Colonic mucosa (tissue), 4 donors: ENCODE measurements around the gene NFKBIA. TPM values are rescaled to one million over a fixed set of nuclear protein-coding genes. Genes with fewer than 3 reads are reported as not detected.

Experiments used
- DNase-seq: peaks from one replicate; pipeline ENCODE4 v3.0.0-alpha.2; 2020
- H3K27ac ChIP-seq: fragments of 200-600 bp; one replicate; pipeline ENCODE4 v1.8.0; 2021
- H3K27me3 ChIP-seq: fragments of 200-600 bp; one replicate; pipeline ENCODE4 v1.8.0; 2021
- H3K36me3 ChIP-seq: fragments of 200-600 bp; one replicate; pipeline ENCODE4 v1.8.0; 2021
- H3K4me1 ChIP-seq: fragments of 200-600 bp; one replicate; pipeline ENCODE4 v1.8.0; 2021; ENCODE audit warnings: mild to moderate bottlenecking
- H3K4me3 ChIP-seq: fragments of 200-600 bp; one replicate; pipeline ENCODE4 v1.8.0; 2021
- H3K9ac ChIP-seq, 2 donors: one replicate each; pipeline ENCODE4 v1.7.0; 2013; ENCODE audit warnings: control low read depth in 2 of 2, low read depth in 2 of 2, low read length in 2 of 2
- H3K9me3 ChIP-seq: fragments of 200-600 bp; one replicate; pipeline ENCODE4 v1.8.0; 2021
- CTCF ChIP-seq: fragments of 200-600 bp; IDR thresholded peaks from one replicate; pipeline ENCODE4 v1.8.0; 2022; ENCODE audit warnings: antibody characterized with exemption, mild to moderate bottlenecking
- intact Hi-C: fragments of 100-400 bp; cut with DNase I; formaldehyde crosslinking; loops from one replicate; pipeline ENCODE4 v1.14.1; 2022
- total RNA-seq, 2 donors: library from RNA; stranded (reverse); fragmentation: NEBNext Ultra II Directional in 1 of 2; extraction: Animal tissue kit (Norgen Biotek cat#: 25700) in 1 of 2; gene quantifications; one replicate each; pipeline ENCODE4 v1.2.1, GENCODE V29; 2021
- donor health status: healthy.
- donor health status: DM: no; HTN: no; CAD: no.
- donor health status: DM: no; HTN: no; CAD: no.

NFKBIA gene
- total RNA-seq, 2 donors from 2014 or later, result 78.2 to 125 TPM

DNA sequence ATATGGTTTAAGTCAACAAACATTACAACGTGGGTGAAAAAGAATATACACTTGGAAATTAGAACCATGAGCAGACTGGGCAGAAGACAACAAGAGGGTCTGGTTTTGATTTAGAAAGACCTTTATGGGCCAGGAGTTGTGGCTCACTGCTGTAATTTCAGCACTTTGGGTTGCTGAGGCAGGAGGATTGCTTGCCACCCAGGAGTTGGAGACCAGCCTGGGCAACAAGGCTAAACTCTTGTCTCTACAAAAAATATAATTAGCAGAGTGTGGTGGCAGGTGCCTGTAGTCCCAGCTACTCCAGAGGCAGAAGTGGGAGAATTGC lies 2.7 kb upstream of the NFKBIA start:
- no peak for TF ChIP-seq CTCF
- Histone ChIP-seq H3K9me3 (no peaks in the 10 kb centered on the region), H3K27ac (no peak overlapping the region), H3K9ac (no peak overlapping the region), H3K27me3 (no peaks in the 10 kb centered on the region), H3K4me3 (no peak overlapping the region), H3K4me1 (peaks cover 6% of the 10 kb centered on the region), H3K36me3 (peaks cover 12% of the 10 kb centered on the region)
- DNase-seq, result no peak
- intact Hi-C loops, result loop anchor here (5.0 to 10.0 kb wide), 2 partner anchors 190 to 362 kb away; partner anchors contain the start of gene FAM177A1

GRCh38 chr14:35406506-35407305 lies 2.2 kb upstream of the NFKBIA start:
- H3K4me1 ChIP-seq, result peaks cover 6% of the 10 kb centered on the region
- H3K36me3 ChIP-seq, result peaks cover 13% of the 10 kb centered on the region
- no peaks in the 10 kb centered on the region for H3K27me3 ChIP-seq
- intact Hi-C loops, result loop anchor here (5.0 to 10.0 kb wide), 2 partner anchors 189 to 362 kb away; partner anchors contain the start of gene FAM177A1
- no peak overlapping the region for H3K27ac ChIP-seq
- H3K4me3 ChIP-seq, result no peak overlapping the region
- no peak for DNase-seq
- TF ChIP-seq CTCF, result peak; percentile 83
- H3K9me3 ChIP-seq, result no peaks in the 10 kb centered on the region
- H3K9ac ChIP-seq, result no peak overlapping the region

DNA sequence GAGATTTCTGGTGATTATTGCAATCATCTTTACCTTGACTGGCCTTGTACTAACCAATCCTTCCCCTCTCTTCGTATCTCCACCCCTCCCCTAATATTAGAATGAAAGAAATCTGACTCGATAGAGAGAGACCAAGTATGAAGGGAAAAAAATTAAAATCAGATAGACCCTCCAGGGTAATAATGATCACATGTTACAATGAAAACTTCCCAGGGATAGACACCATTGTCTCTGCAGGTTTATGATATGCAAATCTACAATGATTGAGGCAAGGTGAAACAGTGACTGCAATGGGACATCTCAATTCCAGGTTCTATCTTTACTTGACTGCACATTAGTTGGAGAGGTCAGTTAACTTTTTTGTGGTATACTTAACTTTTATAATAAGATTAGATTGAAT lies 1.5 kb upstream of the NFKBIA start:
- Histone ChIP-seq H3K4me1 (peaks cover 11% of the 10 kb centered on the region), H3K27ac (no peak overlapping the region), H3K36me3 (peaks cover 18% of the 10 kb centered on the region), H3K4me3 (no peak overlapping the region), H3K9me3 (no peaks in the 10 kb centered on the region), H3K9ac (no peak overlapping the region), H3K27me3 (no peaks in the 10 kb centered on the region)
- TF ChIP-seq CTCF, result no peak
- intact Hi-C loops, result loop anchor here (5.0 to 10.0 kb wide), 2 partner anchors 189 to 361 kb away; partner anchors contain the start of gene FAM177A1
- DNase-seq, result no peak

GRCh38 chr14:35405304-35405996 lies 901 bp upstream of the NFKBIA start:
- peak; percentile 56 for DNase-seq
- Histone ChIP-seq H3K4me1 (peaks cover 11% of the 10 kb centered on the region), H3K27ac (peak overlapping the region; percentile 99), H3K4me3 (peak overlapping the region; percentile 72), H3K27me3 (no peaks in the 10 kb centered on the region), H3K9ac (peak overlapping the region; percentile 90 to 98), H3K9me3 (no peaks in the 10 kb centered on the region), H3K36me3 (peaks cover 23% of the 10 kb centered on the region)
- intact Hi-C loops, result loop anchor here (2.0 to 10.0 kb wide), 3 partner anchors 113 to 361 kb away; partner anchors contain the start of genes FAM177A1 and PSMA6
- no peak for TF ChIP-seq CTCF

GRCh38 chr14:35403603-35404448 lies 723 bp downstream of the NFKBIA start:
- Histone ChIP-seq H3K4me3 (peak overlapping the region; percentile 72), H3K4me1 (peaks cover 11% of the 10 kb centered on the region), H3K9me3 (no peaks in the 10 kb centered on the region), H3K9ac (peak overlapping the region; percentile 98), H3K36me3 (peaks cover 23% of the 10 kb centered on the region), H3K27me3 (no peaks in the 10 kb centered on the region), H3K27ac (peak overlapping the region; percentile 99)
- no peak for TF ChIP-seq CTCF
- peak; percentile 97 for DNase-seq
- intact Hi-C loops, result loop anchor here (2.0 to 10.0 kb wide), 3 partner anchors 62 to 359 kb away; partner anchors contain the start of genes FAM177A1 and PSMA6
